Measurements from ENCODE around the gene OSER1. TPM values are rescaled to one million over a fixed set of nuclear protein-coding genes. Genes with fewer than 3 reads are reported as not detected.
"Not testable (repeated sequence)": the region's sequence is repeated elsewhere in the genome, so short reads cannot be mapped to it uniquely, and the experiment has no call there.

The OSER1 gene
- total and polyA plus RNA-seq, 2 donors (not counting 1 experiment from before 2014, with no cell fraction given): 50.9 to 73.2 TPM

DNA sequence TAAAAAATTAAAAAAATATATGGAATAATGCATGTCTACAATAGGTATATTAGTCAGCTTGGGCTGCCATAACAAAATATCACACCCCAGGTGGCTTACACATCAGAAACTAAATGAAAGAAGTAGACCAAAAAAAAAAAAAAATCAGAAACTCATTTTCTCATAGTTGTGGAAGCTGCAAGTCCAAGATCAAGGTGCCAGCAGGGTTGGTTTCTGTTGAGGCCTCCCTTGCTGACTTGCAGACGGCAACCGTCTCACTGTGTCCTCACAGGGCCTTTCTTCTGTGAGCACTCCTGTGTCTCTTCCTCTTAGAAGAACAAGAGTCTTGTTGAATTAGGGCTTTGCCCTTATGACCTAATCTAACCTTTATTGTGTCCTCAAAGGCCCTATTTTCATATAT, 25.1 kb upstream of the OSER1 start:
- H3K4me3 ChIP-seq (replicated peaks in 1 of 4; ENCODE audit: control extremely low read depth in 1 of 4, insufficient read depth in 1 of 4, low read depth in 3 of 4, low read length in 4 of 4): no peak overlapping the region
- TF ChIP-seq EZH2 (IDR thresholded peaks at IDR 0.05; ENCODE audit: low read length, missing control alignments): no peak
- TF ChIP-seq, protein P1, sequence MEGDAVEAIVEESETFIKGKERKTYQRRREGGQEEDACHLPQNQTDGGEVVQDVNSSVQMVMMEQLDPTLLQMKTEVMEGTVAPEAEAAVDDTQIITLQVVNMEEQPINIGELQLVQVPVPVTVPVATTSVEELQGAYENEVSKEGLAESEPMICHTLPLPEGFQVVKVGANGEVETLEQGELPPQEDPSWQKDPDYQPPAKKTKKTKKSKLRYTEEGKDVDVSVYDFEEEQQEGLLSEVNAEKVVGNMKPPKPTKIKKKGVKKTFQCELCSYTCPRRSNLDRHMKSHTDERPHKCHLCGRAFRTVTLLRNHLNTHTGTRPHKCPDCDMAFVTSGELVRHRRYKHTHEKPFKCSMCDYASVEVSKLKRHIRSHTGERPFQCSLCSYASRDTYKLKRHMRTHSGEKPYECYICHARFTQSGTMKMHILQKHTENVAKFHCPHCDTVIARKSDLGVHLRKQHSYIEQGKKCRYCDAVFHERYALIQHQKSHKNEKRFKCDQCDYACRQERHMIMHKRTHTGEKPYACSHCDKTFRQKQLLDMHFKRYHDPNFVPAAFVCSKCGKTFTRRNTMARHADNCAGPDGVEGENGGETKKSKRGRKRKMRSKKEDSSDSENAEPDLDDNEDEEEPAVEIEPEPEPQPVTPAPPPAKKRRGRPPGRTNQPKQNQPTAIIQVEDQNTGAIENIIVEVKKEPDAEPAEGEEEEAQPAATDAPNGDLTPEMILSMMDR (conservative IDR thresholded peaks at IDR 0.05 in 1 of 2, IDR thresholded peaks at IDR 0.05 in 1 of 2; ENCODE audit: low read depth in 1 of 2, low read length in 2 of 2): no peak

DNA sequence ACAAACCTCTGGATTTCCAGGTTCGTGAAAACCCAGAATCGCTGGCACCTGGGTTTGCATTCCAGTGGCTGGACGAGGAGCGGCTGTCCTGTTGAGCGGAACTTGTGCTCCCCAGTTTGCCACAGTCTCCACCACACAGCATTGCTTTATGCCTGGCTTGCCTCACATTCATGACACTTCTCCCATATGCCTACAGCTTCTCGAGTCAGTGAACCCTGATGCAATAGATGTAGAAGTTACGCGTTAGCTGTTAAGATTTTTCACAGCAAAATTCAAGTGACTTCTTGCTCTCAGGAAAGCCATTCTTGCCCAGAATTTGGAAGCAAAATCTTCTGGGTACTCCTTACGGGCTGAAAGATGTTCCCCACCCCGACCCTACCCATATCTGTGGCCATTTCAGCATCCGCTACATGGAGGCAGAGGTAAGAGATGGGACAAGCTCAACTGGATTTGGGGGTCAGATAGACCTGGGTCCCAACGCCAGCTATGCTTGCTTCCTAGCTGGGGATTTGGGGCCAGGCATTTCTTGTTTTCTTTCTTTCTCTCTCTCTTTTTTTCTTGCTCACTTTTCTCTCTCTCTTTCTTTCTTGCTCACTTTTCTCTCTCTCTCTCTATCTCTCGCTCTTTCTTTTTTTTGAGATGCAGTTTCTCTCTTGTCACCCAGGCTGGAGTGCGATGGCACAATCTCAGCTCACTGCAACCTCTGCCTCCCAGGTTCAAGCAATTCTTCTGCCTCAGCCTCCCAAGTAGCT, 24.2 kb upstream of the OSER1 start:
- Histone ChIP-seq H2AFZ (ENCODE audit: low read length) (no peak overlapping the region), H3K27ac (ENCODE audit: insufficient read depth, low read length) (no peak overlapping the region), H3K4me3 (replicated peaks in 1 of 4; ENCODE audit: control extremely low read depth in 1 of 4, insufficient read depth in 1 of 4, low read depth in 3 of 4, low read length in 4 of 4) (no peak overlapping the region), H3K36me3 (ENCODE audit: control insufficient read depth, insufficient read depth, low read length) (no peaks in the 10 kb centered on the region), H4K20me1 (ENCODE audit: control insufficient read depth, extremely low read depth, insufficient read depth, low read length) (no peaks in the 10 kb centered on the region), H3K4me2 (ENCODE audit: extremely low read depth, insufficient read depth, low read length) (no peak overlapping the region), H3K9me3 (ENCODE audit: control insufficient read depth, insufficient read depth, low read depth, low read length) (no peaks in the 10 kb centered on the region), H3K9ac (ENCODE audit: insufficient read depth, low read length) (no peak overlapping the region), H3K4me1 (ENCODE audit: control insufficient read depth, extremely low read depth, insufficient read depth, low read length) (no peaks in the 10 kb centered on the region), H3K27me3 (ENCODE audit: control insufficient read depth, insufficient read depth, low read length) (no peaks in the 10 kb centered on the region), H3K79me2 (ENCODE audit: control insufficient read depth, insufficient read depth, low read length) (no peaks in the 10 kb centered on the region)
- TF ChIP-seq EZH2 (IDR thresholded peaks at IDR 0.05; ENCODE audit: low read length, missing control alignments): no peak
- TF ChIP-seq, protein P1 (conservative IDR thresholded peaks at IDR 0.05 in 1 of 2, IDR thresholded peaks at IDR 0.05 in 1 of 2; ENCODE audit: low read depth in 1 of 2, low read length in 2 of 2): no peak
- peak in 1 of 2 donors; percentile 8 for DNase-seq (ENCODE audit: low read depth in 2 of 2)

More for the DNA sequence above, 25.1 kb upstream of the OSER1 start:
- DNase-seq (ENCODE audit: low read depth in 2 of 2): no peak
- Histone ChIP-seq H3K27me3 (ENCODE audit: control insufficient read depth, insufficient read depth, low read length) (no peaks in the 10 kb centered on the region), H3K27ac (ENCODE audit: insufficient read depth, low read length) (no peak overlapping the region), H3K9me3 (ENCODE audit: control insufficient read depth, insufficient read depth, low read depth, low read length) (no peaks in the 10 kb centered on the region), H3K4me2 (ENCODE audit: extremely low read depth, insufficient read depth, low read length) (no peak overlapping the region), H2AFZ (ENCODE audit: low read length) (no peak overlapping the region), H3K9ac (ENCODE audit: insufficient read depth, low read length) (no peak overlapping the region), H3K36me3 (ENCODE audit: control insufficient read depth, insufficient read depth, low read length) (no peaks in the 10 kb centered on the region), H3K4me1 (ENCODE audit: control insufficient read depth, extremely low read depth, insufficient read depth, low read length) (no peaks in the 10 kb centered on the region), H3K79me2 (ENCODE audit: control insufficient read depth, insufficient read depth, low read length) (no peaks in the 10 kb centered on the region), H4K20me1 (ENCODE audit: control insufficient read depth, extremely low read depth, insufficient read depth, low read length) (no peaks in the 10 kb centered on the region)

DNA sequence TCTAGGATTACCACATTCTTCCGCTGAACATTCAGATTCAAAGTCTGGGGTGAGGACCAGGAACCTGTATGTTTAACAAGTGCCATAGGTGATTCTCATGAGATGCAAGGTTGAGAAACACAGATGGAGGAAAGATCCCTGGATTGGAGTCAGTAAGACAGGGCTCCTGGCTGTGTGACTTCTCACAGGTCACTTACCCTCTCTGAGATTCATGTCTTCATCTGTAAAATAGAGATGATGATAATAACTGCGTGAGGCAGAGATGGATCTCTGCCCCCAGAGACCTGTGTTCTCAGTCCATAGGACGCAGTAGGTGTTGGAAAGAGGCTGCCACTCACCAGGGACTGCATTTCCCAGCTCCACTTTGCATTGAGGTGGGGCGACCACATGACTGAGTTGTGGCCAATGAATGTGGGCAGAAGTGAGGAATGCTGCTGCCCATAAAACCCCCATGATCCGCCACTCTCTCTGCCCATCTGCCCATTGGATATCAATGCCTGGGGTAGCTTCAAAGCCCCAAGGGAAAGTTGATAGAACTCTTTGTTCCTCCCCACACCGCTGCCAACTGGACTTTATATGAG, 23.0 kb upstream of the OSER1 start:
- Histone ChIP-seq H3K27ac (ENCODE audit: insufficient read depth, low read length) (no peak overlapping the region), H3K4me1 (ENCODE audit: control insufficient read depth, extremely low read depth, insufficient read depth, low read length) (no peaks in the 10 kb centered on the region), H3K27me3 (ENCODE audit: control insufficient read depth, insufficient read depth, low read length) (no peaks in the 10 kb centered on the region), H3K36me3 (ENCODE audit: control insufficient read depth, insufficient read depth, low read length) (no peaks in the 10 kb centered on the region), H2AFZ (ENCODE audit: low read length) (no peak overlapping the region), H4K20me1 (ENCODE audit: control insufficient read depth, extremely low read depth, insufficient read depth, low read length) (no peaks in the 10 kb centered on the region), H3K79me2 (ENCODE audit: control insufficient read depth, insufficient read depth, low read length) (no peaks in the 10 kb centered on the region), H3K9me3 (ENCODE audit: control insufficient read depth, insufficient read depth, low read depth, low read length) (no peaks in the 10 kb centered on the region), H3K4me3 (replicated peaks in 1 of 4; ENCODE audit: control extremely low read depth in 1 of 4, insufficient read depth in 1 of 4, low read depth in 3 of 4, low read length in 4 of 4) (no peak overlapping the region), H3K9ac (ENCODE audit: insufficient read depth, low read length) (no peak overlapping the region), H3K4me2 (ENCODE audit: extremely low read depth, insufficient read depth, low read length) (no peak overlapping the region)
- no peak for DNase-seq (ENCODE audit: low read depth in 2 of 2)
- no peak for TF ChIP-seq EZH2 (IDR thresholded peaks at IDR 0.05; ENCODE audit: low read length, missing control alignments)
- TF ChIP-seq, protein P1 (conservative IDR thresholded peaks at IDR 0.05 in 1 of 2, IDR thresholded peaks at IDR 0.05 in 1 of 2; ENCODE audit: low read depth in 1 of 2, low read length in 2 of 2): no peak

DNA sequence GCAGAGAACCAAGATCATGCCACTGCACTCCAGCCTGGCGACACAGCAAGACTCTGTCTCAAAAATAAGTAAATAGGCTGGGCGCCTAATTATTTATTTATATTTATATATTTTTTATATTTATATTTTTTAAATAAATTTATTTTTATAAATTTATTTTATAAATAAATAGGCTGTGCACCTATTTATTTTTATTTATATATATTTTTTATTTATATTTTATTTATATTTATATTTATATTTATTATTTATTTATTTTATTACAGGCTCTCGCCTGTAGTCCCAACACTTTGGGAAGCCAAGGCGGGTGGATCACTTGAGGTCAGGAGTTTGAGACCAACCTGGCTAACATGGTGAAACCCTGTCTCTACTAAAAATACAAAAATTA, 21.9 kb upstream of the OSER1 start:
- H3K27me3 ChIP-seq (ENCODE audit: control insufficient read depth, insufficient read depth, low read length); H3K4me1 ChIP-seq (ENCODE audit: control insufficient read depth, extremely low read depth, insufficient read depth, low read length); H3K4me2 ChIP-seq (ENCODE audit: extremely low read depth, insufficient read depth, low read length); DNase-seq (ENCODE audit: low read depth in 2 of 2); H3K79me2 ChIP-seq (ENCODE audit: control insufficient read depth, insufficient read depth, low read length); H2AFZ ChIP-seq (ENCODE audit: low read length); H3K4me3 ChIP-seq (replicated peaks in 1 of 4; ENCODE audit: control extremely low read depth in 1 of 4, insufficient read depth in 1 of 4, low read depth in 3 of 4, low read length in 4 of 4); H3K27ac ChIP-seq (ENCODE audit: insufficient read depth, low read length); H3K9ac ChIP-seq (ENCODE audit: insufficient read depth, low read length); H3K36me3 ChIP-seq (ENCODE audit: control insufficient read depth, insufficient read depth, low read length); H4K20me1 ChIP-seq (ENCODE audit: control insufficient read depth, extremely low read depth, insufficient read depth, low read length); H3K9me3 ChIP-seq (ENCODE audit: control insufficient read depth, insufficient read depth, low read depth, low read length): not testable (repeated sequence)
